Activated CD4-positive, CD25-positive, alpha-beta regulatory T cell (primary cell): Measurements from ENCODE around the gene CCDC185.
"Not testable (repeated sequence)": the region's sequence is repeated elsewhere in the genome, so short reads cannot be mapped to it uniquely, and the experiment has no call there.

Source experiments
- DNase-seq, 4 experiments: peaks; one replicate each; lab custom pipeline; 2025; lab: John Stamatoyannopoulos, UW

Gene CCDC185

DNA sequence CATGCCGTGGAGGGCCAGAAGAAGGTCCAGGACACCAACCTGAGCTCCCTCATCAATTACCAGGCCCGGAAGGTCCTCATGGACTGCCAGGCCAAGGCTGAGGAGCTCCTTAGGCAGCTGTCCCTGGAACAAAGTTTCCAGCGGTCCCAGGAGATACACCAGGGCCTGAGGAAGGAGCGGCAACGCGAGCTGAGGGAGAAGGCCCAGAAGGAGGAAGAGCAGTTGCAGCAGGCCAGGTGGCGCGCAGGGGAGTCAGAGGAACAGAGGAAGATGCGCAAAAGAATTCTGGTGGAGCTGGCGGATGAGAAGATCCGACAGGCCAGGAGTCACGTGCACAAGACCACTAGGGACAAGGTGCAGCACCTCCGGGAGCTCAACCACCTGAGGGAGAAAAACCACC is 1.5 kb downstream of the CCDC185 start:
- no peak for DNase-seq

DNA sequence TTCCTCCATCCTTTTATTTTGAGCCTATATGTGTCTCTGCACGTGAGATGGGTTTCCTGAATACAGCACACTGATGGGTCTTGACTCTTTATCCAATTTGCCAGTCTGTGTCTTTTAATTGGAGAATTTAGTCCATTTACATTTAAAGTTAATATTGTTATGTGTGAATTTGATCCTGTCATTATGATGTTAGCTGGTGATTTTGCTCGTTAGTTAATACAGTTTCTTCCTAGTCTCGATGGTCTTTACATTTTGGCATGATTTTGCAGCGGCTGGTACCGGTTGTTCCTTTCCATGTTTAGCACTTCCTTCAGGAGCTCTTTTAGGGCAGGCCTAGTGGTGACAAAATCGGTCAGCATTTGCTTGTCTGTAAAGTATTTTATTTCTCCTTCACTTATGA is 6.2 kb downstream of the CCDC185 start:
- DNase-seq: not testable (repeated sequence)

DNA sequence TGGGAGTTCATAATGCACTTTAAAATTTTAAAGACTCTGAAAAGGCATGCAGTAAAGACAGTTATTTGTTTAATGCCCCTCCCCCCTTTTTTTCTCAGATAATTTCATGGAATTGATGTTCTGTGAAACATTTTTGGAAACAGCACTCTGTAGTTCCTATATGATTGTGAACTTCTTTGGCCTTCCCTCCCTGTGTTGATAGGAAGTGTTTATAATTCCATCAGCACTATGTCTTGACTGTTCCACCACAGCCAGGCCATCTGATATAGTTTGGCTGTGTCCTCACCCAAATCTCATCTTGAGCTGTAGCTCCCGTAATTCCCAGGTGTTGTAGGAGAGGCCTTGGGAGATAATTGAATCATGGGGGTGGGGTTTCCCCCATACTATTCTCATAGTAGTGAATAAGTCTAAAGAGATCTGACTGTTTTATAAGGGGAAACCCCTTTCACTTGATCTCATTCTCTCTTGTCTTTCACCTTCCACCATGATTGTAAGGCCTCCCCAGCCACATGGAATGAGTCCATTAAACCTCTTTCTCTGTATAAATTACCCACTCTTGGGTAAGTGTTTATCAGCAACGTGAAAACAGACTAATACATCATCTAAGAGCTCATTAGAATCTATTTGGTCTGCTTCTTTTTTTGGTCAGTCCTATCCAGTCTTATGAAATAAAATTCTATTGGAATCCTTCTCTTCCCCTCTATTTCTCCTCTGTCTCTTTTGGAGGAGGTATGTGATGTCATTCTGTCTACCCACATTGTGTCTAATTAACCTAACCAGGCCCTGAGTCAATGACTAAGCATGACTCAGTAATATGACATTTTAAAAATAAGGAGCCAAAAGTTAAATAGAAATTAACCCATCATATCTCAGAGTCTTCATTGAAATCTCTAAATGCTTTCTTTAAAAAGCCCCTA is 8.9 kb downstream of the CCDC185 start:
- DNase-seq: no peak

DNA sequence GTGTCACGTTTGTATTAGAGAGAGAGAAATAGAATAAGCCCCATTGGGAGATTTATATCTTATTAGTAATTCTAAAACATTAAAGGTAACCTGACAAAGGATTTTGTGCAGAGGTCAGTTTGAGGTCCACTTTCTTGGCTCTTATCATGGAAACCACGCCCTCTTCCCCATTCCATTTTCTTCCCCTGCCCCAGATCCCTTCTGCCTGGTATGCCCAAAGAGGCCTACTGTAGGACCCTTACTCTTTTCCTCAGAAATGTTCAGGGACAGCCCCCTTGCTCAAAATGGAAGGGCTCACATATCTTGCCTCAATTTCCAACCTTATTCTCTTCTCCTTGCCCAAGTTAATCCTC is 9.6 kb downstream of the CCDC185 start:
- no peak for DNase-seq

DNA sequence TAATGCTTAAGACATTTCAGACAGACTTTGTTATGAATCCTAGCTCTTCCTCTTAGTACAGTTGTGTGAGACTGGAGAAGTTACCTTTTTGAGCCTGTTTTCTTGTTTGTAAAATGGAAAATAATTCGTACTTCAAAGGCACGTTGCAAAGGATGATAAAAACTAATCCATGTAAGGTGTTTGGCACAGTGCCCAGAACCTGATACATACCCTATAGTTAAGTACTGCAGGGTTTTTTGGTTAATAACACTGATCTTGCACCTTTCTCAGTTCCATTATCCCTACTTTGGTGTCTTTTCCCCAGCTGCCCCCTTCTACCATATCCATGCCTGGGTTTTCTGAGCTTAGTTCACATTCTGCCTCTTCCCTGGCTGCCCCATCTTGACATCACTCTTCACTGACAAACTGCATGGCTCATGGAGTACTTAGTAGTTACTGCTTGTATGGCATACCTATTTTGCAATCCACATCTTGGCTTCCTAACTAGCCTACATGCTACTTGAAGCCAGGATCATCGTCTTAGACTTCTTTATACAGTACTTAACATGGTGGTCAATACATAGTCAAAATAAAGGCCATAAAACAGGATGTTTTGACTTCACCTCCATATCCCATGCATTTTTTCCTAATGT is 10.1 kb downstream of the CCDC185 start:
- no peak for DNase-seq

DNA sequence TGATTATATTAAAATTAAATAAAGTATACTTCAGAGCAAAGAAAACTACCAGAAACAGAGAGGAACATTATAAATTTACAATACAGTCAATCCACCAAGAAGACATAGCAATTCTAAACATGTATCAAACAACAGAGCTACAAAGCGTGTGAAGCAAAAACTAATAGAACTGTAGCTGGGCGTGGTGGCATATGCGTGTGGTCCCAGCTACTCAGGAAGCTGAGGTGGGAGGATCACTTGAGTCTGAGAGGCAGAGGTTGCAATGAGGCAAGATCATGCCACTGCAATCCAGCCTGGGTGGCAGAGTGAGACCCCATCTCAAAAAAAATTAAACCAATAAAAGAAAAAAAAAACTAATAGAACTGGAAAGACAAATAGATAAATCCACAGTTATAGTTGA is 12.3 kb downstream of the CCDC185 start:
- no peak for DNase-seq

DNA sequence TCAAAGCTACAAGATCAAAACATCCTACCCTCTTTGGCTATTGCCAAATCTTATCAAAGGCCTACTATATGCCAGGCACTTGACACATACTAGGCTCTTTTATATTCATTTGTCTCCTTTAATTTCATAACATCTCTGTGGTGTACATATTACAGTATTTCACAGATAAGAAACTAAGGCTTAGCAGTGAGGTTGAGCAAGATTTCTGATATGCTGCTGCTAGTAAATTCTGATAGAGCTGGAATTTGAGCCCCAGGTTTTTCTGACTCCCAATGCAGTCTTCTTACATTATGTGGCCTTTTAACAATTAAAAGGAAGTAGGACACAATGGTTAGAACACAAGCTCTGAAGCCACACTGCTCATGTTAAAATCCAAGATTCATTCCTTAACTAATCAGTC is 16.8 kb downstream of the CCDC185 start:
- no peak for DNase-seq

DNA sequence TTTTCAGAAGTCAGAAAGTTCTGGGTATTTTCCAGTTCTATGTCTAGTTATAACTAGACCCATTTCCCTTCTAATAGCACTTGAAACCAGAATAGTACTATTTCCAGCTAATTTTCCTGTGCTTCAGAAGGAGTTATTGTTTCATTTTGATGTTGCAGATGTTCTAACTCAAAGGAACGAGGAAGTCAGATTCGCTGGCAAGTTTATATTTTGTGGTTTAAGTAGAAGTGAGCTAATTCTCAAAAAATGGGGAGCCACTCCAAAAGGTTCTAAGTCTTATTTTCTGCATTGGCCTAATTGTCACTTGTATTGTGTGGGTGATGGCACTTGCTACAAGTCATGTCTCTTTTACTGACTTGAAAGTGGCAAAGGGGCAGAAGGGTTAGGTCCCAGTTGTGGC is 18.1 kb downstream of the CCDC185 start:
- no peak for DNase-seq

DNA sequence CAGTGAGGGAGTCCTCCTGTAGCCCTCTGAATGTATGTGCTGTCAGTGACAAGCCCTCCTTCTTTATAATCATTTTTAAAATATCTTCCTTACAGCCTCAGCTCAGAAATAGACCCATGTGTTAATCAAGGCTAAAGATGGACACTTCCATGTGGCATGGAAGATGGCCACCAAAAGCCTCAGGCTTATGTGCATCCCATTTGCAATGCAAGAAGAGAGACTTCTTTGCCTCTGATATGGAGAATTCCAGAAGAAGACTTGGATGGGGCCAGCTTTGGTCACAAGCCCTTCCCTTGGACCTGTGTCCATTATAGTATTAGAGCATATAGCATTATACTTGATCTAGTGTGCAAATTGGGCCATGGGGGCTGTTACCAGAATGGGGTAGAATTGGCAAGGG is 18.5 kb downstream of the CCDC185 start:
- DNase-seq: no peak

DNA sequence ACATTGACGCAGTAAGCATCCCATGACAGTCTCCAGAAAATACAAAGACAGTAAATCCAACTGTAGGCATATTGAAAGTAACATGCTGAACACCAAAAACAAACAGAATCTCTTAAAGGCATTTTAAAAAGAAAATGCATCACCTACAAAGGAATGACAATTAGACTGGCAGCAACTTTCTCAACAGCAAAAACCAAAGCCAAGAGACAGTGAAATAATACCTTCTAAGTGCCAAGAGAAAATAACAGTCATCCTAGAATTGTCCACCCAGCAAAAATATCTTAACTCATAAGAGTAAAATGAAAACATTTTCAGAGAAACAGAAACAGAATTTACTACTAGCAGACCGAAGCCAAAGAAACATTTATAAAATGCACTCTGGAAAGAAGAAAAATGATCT is 20.0 kb downstream of the CCDC185 start:
- DNase-seq: no peak

DNA sequence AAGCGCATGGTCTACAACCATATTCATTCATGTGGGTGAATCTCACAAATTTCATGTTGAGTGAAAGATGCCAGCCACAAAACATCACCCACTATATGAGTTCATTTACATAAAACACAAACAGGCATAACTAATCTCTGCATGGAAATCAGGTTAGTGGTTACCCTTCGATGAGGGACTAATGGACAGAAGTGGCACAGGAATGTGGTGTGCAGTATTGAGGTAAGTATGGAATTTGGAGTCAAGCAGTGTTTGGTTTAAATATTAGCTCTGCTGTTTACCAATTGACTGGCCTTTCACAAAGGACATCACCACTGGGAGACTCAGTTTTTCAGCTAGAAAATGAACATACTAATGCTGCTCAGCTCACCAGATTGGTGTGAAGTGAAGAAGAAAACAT is 24.2 kb downstream of the CCDC185 start:
- no peak for DNase-seq

DNA sequence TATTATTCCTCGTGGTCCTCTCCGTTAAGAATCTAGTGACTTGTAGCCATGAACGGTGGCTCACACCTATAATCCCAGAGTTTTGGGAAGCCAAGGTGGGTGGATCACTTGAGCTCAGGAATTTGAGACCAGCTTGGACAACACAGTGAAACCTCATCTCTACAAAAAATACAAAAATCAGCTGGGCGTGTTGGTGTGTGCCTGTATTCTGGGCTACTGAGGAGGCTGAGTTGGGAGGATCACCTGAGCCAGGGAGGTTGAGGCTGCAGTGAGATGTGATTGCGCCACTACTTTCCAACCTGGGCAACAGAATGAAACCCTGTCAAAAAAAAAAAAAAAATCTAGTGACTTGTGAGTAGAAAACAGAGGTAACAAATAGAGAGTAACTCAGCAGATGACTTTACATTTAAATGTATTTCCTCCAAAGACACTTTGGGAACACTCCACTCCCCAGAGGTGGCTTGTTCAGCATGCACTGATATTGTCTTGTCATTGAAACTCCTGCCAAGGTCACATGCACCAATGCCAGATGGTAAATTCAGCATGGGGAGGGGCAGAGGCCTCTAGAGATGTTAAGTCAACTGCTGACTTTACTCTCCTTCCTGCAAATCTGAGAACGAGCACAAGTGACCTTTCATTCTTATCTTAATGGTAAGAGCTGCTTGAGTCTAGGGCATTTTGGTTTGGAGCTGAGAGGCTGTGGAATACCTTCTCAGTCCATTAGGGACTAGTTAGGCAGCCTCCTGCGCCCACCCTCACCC is 24.9 kb downstream of the CCDC185 start:
- no peak for DNase-seq

DNA sequence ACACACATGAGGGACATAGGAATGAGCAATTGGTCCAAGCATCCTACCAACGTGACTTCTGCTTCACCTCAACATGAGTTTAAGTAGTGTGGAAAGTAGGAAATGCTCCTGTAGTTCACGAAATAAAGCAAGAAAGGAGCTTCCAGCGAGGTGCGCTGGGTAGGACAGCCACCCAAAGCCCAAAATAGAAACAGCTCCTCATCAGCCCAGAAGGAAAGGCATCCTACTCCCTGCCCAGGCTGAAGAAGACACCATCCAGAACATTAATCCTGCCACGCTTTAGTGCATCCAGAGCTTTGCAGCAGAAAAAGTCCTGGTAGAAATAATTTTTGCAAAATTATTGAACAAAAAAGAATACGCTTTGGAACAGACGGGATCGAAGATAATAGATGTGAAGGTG is 25.9 kb downstream of the CCDC185 start:
- no peak for DNase-seq

DNA sequence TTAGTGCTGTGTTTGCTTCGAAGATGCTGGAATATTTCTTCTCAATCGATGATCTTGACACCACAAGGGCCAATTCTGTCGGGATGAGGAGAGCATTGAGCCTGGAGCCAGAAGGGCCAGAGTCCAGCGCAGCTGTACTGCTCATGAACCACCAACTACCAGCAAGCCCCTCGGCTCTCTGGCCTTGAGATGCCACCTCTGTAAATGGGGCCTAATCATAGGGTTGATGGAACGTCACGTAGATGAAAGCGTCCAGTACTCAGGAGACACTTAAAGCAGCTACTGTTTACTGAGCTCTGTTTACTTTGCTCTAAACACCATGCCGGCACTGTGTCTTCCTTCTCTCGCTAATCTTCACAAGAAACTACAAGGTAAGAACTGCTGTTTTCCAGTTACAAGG is 26.3 kb downstream of the CCDC185 start:
- no peak for DNase-seq

DNA sequence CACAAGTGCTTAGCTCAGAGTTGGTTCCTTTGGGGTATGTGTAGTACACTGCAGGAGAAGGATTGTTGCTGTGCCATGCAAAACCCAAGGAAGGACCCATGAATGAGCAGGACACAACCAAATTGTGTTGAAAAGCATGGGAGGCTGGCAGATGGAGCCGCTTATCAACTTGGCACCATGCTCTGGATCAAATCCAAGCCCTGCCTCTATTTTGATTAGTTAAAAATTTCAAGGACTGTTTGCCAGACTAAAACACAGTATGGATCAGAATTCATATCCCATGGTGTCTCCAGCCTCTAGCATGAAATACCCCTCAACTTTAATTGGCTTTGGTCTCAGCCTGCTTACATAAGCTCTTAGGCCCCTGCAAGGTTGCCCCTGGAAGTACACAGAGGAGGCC is 27.8 kb downstream of the CCDC185 start:
- no peak for DNase-seq

DNA sequence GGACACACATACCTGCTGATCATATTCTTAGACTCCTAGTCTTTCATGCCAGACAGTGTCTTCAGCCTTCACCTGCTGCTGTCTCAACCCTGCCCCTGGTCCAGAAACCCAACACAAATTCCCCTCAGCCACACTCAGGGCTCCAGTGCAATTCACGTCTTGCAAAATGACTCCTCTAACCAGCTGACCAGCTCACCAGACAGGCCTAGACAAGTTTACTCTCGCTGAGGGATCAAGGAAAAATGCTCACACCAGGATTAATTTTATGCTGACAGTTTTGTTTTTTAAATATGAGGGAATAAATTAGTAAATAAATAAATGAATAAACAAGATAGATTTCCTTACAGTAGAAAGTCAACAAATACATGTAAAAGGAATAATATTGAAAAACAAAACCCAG is 28.5 kb downstream of the CCDC185 start:
- DNase-seq: no peak

DNA sequence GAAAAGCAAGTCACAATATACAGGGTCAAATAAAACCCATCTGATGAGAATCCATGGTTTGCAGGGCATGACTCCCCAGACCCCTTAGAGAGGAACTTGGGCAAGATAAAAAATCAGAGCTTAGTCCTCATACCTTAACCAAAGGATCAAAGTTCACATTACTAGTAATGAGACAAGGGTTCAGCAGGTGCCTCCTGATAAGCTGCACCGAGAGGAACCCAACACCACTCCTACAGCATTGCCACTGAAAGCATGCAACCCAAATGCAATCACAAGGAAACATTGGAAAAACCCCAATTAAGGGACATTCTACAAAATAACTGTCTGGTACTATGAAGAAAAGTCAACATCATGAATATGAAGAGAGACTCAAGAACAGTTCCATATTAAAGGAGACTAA is 29.7 kb downstream of the CCDC185 start:
- no peak for DNase-seq

DNA sequence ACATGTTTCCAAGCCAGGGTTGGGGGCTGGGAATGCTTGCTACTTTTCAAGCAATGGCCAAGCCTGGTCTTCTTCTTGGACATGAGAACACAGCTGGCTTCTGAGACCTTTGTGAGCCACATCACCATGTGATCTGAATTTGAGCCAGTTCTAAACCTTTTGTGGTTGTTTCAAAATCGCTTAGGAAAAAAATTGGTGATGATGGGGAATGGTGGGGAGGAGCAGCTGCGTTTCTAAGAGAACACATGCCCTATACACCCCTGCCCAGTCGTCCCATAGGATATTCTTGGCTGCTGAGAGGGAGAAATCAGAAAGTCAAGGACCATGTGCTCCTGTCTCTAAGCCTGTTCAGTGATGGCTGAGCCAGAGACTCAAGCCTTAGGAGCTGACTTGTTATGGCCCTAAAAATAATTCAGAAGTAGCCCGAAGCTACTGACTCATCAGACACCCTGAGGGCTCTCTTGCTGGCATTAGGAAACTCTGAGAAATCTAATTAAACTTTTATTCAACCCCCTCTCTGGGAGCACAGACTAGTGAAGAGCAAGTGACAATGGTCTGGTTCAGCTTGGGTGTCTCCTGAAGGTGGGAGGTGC is 30.5 kb downstream of the CCDC185 start:
- DNase-seq: no peak

DNA sequence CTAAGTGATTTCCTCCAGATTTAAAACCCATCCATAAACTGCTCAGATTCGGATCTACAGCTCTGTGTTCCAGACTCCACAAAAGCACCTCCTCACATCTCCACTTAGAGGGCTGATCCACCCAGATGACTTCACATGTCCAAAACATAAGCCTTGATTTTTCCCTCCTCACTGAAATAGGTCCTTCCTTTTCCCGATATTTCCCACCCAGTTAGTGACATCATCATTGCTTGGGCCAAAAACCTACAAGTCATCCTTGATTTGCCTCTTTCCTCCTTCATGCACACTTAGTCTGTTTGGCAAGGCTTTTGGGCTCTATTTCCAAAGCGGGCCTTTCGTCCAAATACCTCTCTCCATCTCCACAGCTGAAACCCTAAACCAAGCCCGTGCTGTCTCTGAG is 32.3 kb downstream of the CCDC185 start:
- DNase-seq: no peak

DNA sequence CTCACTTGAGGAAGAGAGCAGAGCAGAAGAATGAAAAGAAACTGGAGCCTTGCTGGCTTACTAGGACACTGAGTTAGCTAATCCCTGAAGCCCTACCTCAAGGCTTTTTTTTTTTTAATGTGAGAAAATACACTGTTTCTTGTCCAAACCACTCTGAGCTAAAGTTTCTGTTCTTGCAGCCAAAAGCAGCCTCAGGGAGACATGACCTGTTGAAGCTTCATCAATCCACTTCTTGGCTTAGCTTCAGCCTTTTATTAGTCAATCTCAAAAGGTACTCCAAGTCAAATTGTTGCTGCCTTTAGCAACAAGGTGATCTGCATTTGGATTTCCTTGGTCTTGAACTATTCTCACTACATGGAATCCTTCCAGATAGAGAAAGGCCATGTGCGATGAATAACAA is 33.7 kb downstream of the CCDC185 start:
- no peak for DNase-seq

DNA sequence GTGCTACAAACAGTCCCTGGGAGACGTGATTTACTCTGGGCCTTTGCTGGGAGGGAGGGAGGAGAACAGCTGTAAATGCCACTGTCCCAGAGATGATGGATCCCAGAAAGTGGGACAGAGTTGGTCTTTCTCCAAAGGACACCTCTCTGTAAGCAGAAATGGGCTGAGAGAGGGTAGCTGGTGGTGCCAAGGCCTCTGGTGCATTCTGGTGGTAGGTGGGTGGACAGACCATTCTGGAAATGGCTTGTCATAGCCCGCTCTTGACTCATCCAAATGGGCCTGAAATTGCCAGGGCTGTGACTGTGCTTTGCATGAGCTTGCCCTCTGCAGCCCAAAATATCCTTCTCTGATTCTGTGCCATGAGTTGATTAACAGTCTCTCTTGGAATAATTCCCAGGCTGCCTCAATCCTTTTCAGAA is 36.1 kb downstream of the CCDC185 start:
- no peak for DNase-seq

DNA sequence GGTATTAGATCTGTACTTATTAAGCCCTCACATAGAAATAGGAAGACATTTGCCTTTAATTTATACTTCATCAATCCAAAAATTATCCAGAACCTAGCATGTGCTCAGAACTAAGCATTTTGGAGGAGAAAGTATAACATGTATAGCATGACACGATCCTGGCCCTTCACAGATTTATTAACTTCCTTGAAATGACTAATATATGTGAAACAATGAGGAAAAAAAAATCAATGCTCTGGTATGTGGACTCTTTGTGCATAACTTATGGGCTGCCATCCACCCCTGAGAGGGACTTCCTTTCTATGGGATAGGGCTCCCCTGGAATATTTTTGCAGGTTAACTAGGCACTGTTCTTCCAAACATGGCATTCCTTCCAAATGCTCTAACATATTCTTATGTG is 36.6 kb downstream of the CCDC185 start:
- no peak for DNase-seq

DNA sequence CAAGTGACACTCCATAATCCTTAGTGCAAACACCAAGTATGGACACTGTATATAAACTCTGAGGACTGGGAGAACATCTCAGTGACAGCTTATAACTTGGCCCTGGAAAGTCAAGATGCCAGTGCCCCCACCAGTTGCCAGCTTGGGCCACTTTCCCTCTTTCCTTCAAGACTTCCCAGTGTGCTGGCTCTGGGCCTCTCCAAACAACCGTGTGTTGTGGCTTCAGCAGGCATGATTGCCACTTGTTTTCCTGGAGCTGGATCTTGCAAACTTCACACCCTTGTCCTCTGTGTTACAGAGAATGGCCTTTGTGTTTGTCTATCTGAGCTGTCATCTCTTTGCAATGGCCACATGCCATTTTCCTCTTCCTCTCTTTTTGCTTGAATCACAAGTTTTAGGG is 37.0 kb downstream of the CCDC185 start:
- no peak for DNase-seq
